HS-27A (cell line): ENCODE results near the gene EVL.

ENCODE experiments used
- DNase-seq: peaks from one replicate; pipeline ENCODE4 v3.0.0-alpha.2; 2012; ENCODE audit warnings: low read depth, missing footprints

Gene EVL

DNA sequence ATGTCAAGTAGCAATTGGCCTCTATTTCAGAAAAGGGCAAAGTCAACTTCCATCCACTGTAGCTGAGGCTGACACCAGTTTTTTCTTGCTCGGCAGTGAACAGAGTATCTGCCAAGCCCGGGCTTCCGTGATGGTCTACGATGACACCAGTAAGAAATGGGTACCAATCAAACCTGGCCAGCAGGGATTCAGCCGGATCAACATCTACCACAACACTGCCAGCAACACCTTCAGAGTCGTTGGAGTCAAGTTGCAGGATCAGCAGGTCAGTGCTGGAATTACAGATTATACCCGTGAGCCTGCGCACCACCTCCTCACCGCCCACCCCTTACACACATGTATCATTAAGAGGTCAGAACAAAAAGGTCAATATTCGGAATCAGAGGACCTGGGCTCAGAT is 19.4 kb downstream of the EVL start:
- no peak for DNase-seq

DNA sequence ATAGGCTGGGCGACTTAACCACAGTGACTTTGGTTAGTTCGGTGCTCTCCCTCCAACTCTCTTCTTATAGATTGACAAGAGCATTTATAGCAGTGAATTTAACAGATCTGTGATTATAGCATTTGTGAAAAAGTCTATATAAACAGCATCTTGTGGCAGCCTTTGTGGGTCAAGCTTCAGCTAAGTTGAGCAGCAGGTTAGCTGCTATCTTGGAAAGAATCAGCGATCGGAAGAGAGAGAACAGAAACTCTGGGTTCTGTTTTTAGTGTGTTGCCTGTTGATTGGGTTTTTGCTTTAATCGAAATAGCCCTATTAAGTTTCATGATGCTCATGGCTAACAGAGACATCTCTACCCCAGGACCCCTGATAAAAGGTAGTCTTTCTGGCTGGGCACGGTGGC is 20.2 kb downstream of the EVL start:
- no peak for DNase-seq

GRCh38 chr14:100086361-100086760 is 21.1 kb downstream of the EVL start:
- DNase-seq: no peak

DNA sequence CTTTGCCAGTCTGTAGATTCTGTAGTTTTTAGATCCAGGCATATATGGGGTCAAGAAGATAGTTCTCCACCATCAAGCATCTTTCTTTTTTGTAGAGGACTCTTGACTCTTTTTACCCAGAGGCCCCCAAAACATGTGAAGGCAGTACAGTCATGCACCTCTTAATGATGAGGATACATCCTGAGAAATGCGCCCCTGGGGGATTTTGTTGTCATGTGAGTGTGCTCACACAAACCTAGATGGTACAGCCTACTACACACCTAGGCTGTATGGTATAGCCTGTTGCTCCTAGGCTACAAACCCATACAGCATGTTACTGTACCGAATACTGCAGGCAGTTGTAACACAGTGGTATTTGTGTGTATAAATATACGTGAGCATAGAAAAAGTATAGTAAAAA is 23.0 kb downstream of the EVL start:
- no peak for DNase-seq

DNA sequence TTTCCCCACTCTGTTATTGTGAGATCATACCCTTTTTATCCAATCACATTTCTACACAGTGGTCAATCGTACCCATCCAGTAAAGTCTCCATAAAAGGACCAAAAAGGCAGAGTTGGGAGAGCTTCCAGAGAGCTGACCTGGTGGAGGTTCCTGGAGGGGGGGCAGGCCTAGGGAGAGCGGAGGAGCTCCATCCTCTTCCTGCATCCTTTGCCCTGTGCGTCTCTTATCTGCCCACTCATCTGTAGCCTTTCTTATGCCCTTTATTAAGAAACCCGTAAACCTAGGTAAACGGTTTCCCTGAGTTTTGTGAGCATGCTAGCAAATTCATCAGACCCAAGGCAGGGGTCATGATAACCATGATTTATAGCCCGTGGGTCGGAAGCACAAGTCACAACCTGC is 26.2 kb downstream of the EVL start:
- no peak for DNase-seq

- no peak for DNase-seq
These were observed 27.6 kb downstream of the EVL start for GRCh38 chr14:100092832-100093231.

DNA sequence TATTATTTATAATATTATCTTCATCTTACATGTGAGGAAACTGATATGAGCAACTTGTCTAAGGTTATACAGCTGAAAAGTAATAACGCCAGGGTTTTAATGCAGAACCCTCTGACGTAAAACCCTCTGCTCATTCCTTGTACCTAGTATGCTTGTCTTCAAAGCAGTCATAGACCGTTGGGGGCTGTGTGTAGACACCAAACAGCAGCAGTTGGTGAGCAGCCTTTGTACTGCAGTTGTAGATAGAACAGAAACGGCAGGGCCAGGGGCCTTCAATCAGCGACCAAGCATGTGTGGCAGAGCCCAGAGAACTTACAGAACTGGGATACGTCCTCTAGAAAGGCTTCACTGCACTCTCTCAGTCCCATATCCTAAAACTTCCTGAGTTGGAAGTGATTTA is 28.1 kb downstream of the EVL start:
- no peak for DNase-seq

DNA sequence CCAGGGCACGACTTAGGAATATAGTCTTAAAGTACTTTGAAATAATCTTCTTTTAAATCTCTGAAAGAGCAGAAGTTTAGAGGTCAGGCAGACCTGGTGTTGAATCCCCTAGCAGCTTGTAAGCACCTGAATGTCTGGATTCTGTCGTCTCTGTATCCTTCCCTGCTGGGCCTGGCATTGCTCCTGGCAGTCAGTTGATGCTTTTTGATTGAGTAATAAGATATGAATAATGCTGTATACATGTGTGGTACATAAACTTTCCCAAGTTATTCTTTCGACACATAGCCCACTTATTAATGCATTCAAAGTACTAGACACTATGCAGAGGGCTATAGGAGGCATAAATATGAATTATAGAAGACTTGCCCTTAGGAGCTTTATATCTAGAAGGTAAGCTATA is 31.4 kb downstream of the EVL start:
- no peak for DNase-seq

- no peak for DNase-seq
These were observed 32.9 kb downstream of the EVL start for GRCh38 chr14:100098171-100098570.

DNA sequence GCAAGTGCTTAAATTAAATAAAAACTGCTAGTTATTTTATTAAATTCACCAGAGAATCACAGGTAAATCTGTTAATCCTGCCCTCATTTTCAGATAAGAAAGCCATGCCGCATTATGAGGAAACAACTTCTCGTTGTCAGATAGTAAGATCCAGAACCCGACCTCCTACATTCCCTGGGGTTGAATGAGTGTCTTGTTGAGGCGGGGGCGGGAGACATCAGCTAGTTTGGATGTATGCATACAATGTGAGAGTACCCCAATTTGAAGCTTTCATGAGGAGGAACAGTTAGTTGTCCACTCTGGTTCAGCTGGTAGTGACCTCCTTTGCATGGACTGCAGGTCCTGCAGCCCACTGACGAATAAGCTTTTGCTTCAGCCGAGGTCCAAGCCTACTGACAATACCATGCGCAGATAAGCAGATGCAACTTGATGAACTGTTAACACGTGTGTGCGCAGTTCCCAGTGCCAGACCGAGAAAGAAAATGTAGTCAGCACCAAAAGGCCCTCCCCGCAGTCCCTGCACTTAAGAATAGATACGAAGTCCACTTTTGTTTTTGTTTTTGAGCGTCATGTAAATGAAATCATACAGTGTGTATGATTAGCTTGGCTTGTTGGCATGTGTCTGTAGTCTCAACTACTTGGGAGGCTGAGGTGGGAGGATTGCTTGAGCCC is 34.9 kb downstream of the EVL start:
- DNase-seq: no peak

DNA sequence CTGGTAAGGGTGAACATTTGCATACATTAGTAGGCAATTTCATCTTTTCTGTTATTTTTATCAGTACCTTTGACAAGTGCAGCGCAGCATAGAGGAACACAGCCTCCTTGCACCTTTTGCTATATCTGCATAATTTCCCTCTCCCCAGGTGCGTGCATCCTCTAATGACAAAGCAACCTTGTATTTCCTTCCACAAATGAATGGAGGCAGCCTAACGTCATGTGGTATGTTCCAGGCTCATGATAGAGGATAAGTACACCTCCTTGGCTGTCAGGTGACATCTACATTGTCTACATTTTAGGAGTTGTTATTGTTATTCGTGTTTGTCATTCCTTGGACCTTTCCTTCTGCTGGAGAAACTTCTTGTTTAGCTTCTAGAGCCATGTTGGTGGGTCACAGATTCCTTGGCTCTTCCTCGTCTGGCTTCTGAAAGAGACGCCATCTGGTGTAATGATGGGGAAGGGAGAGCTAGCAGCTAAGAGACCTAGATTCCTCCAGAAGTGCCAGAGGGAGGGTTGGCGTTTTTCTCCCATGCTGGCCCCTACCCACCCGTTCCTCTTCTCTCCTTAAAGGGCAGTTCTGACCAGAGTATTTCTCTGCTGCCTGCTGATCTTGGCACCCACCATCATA is 37.0 kb downstream of the EVL start:
- DNase-seq: no peak

DNA sequence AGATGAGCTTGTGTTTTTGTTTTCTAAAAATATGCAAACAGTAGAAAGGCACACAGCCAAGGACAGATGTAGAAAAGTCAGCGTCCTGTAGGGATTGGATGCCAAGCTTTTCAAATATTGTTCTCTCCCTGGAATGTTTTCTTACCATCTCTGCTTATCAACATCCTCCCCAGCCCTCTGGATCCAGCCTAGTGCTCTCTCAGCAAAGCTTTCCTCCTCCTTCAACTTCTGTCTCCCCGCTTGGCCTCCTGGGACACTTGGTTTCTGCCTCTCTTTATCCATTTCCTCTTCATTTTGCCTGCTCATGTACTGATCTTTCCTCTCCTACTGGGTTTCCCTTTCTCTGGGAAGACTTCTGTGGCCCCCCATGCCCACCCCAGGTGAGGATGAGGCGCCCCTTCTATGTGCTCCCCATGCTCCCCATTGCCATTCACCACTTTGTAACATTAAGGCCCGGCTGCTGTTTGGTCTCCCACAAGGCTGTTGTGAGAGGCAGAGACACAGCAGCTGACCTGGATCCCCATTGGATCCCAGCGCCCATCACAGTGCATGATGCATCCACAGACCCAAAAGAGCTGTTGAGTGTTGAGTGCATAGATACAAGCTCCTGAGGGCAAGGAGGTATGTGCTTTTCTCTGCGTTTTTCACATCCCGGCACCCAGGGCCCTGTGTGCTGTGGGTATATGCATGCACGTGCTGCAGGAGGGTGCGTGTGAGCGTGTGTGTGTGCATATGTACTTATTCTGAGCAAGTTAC is 38.2 kb downstream of the EVL start:
- DNase-seq: no peak

GRCh38 chr14:100104006-100104352 is 38.8 kb downstream of the EVL start:
- DNase-seq: no peak

DNA sequence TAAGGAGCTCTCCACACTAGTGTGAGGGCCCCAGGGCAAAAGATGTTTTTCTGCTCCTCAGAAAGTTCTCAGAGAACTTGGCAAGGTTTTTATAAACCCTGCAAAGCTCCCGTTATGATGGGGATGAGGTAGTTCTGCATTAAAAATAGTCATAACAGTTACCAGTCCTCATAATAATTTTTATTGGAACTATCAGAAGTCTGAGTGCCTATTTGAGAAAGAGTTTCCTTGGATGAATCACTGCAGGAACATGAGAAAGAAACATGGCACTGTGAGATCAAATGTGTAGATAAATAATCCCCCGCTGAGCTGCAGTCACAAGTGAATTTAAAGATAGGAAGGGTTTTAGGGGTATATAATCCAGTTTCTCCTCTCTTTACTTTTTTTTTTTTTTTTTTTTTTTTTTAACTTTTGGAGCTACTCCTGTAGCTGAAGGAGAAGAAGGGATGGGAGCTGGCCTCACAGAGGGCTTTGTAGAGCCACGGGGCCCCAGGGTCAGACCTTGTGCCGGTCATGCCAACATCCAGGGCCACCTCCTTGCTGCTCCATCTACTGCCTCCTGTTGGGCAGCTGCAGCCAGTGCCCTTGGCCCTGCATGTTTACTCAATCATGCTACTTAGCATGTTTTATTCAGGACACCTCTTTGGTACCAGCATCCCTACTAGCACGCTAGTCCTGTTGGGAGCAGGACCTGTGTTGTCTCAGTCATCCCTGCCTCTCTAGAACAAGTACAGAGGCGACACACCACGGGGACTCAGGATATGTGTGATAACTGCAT is 39.5 kb downstream of the EVL start:
- DNase-seq: peak; percentile 23

- DNase-seq: no peak
These were observed 40.3 kb downstream of the EVL start for GRCh38 chr14:100105357-100106169.

- DNase-seq: no peak
These were observed 41.3 kb downstream of the EVL start for GRCh38 chr14:100106250-100107112.

DNA sequence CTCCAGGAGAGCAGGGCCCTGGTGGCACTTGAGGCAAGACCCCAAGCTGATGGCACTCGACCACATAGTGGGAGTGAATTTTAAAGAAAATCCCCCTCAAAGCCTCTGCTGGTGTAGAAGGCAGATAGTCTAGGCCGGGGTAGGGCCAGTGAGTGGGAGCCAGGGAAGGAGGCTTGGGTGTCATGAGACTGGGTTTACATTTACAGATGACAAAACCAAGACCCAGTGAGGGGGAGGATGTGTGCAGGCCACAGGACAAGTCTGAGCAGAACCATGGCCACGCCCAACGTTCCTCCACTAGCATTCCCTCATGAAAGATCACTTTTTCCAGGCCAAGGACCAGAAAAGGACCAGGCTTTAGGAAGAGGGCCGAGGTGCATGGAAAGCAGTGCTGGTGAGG is 42.0 kb downstream of the EVL start:
- no peak for DNase-seq

GRCh38 chr14:100108042-100108825 is 43.0 kb downstream of the EVL start:
- peak; percentile 17 for DNase-seq

DNA sequence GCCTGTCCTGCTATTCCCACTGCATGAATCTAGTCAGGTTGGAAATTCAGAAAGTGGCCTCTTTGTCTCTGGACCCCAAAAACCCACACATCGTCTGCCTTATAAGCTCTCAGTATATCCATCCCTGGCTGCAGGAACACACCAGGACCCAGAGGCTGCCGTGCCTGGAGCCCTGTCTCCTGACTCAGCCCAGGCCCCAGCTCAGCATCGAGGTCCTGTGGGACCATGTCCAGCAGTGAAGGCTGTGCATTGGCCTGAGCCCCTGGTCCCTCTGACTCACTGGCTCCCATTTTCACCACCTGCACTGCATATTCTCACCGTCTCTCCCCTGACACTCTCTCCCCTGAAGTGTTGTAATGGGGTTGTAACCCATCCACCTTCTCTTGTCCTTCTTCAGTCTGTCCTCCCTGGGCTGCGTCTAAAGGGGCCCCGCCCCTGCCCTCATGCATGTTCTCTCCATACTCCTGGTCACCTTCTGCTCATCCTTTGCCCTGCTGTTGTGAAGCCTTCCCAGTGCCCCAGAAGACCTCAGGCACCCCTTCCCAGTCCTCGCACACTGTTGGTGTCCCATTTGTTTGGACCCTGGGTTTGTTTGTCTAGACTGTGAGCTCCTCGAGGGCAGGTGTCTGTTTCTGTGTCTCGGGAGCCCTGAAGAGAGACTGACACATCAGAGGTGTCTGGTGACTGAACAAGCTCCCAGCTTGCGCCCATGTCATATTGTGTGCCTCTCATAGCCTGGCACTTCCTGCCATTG is 43.8 kb downstream of the EVL start:
- DNase-seq: no peak
